GM12892 (cell line): ENCODE measurements around the gene CIC.
"Not testable (repeated sequence)": the region's sequence is repeated elsewhere in the genome, so short reads cannot be mapped to it uniquely, and the experiment has no call there.

Experiments used
- DNase-seq: peaks from one replicate; pipeline ENCODE4 v3.0.0; 2011; ENCODE audit not compliant: insufficient read length
- FAIRE-seq: peaks from 2 replicates; lab custom pipeline; 2011; peaks lifted over from hg19 to GRCh38; lab: Jason Lieb, UNC
- POLR2A ChIP-seq: IDR thresholded peaks from 2 replicates; pipeline ENCODE4 v1.6.1; 2011; ENCODE audit warnings: low read depth, low read length, control low read depth
- POLR2AphosphoS5 ChIP-seq: IDR thresholded peaks from 2 replicates; pipeline ENCODE4 v1.6.1; 2011; ENCODE audit warnings: low read depth, low read length, control low read depth
- TAF1 ChIP-seq: IDR thresholded peaks from 2 replicates; pipeline ENCODE4 v1.6.1; 2011; ENCODE audit warnings: low read depth, mild to moderate bottlenecking, control low read depth, low read length, borderline replicate concordance

CIC gene

DNA sequence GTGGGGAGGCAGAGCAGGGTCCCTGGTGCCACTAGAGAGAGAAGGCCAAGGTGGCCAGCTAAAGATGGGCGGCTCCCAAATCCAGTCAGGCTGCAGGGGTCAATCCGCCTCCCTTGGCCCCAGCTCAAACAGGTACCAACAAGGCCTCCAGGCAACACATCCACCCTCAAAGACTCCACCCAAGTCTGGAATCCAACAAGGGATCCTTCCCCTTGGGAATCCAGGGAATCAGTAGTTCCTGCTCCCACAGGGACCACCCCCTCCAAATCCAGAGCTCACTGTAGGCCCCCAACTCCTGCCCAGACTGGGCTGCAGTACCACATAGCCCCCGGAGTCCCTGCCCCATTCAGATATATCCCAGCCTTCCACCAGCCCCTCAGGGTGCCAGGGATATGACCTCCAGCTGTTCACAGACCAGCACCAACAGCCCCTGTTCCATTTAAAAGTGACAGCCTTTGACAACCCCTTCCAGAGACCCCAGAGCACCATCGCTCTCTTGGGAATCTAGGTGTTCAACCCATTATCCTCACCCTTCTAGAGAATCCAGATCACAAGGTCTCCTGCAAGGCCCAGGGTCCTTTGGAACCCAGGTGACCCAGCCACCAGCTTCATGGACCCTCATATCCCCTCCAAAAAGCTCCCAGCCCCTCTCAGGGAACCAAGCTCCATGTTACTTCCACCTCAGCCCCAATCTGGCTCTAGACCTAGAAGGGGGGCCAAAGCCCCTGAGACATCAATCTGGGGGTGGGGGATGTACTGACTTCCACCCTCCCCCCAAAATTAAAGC is 17.3 kb upstream of the CIC start:
- TF ChIP-seq TAF1 (no peak), POLR2A (no peak), POLR2AphosphoS5 (no peak)
- DNase-seq (no peak), FAIRE-seq (peak; percentile 69)

DNA sequence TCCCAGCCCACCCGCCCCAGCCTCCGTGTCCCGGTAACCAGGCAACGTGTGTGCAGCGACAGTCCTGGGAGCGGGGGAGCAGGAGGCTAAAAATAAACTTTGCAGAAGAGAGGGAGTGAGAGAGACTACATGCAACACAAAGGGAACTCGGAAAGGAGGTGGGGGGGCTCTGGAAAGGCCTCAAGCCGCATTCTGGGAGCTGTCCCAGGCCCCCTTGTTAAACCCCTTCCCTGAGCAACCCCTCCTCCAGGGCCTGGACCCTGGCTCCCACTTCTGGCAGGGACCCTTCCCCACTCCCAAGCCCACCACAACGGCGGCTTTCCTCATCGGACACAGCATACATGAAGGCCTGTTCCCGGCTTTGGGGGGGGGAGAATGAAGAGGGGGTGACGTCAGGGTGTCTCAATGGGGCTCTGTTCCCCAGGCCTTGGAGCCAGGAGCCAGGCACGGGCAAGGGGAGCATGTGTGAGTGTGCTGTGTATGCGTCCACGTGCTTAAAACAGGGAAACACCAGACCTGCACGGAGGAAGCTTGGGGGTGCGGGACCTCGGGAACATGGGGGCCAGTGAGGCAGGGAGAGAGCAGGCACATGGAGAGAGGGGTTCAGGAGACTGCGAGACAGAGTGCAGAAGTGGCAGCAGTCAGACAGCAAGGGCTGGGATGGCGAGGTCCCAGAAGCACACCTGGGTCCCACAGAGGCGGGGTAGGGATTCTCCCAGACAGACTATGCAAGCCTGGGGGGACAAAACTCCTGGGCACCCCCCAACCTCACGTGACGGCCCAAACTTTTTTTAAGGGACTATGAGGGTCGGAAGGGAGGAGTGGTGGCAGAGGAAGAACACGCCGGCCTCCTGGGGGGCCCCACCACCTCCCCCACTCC is 16.4 kb upstream of the CIC start:
- FAIRE-seq (peak; percentile 83), DNase-seq (no peak)
- no peak for TF ChIP-seq TAF1
- no peak for TF ChIP-seq POLR2A
- TF ChIP-seq POLR2AphosphoS5: no peak; the same call in 1 of the 2 replicates

DNA sequence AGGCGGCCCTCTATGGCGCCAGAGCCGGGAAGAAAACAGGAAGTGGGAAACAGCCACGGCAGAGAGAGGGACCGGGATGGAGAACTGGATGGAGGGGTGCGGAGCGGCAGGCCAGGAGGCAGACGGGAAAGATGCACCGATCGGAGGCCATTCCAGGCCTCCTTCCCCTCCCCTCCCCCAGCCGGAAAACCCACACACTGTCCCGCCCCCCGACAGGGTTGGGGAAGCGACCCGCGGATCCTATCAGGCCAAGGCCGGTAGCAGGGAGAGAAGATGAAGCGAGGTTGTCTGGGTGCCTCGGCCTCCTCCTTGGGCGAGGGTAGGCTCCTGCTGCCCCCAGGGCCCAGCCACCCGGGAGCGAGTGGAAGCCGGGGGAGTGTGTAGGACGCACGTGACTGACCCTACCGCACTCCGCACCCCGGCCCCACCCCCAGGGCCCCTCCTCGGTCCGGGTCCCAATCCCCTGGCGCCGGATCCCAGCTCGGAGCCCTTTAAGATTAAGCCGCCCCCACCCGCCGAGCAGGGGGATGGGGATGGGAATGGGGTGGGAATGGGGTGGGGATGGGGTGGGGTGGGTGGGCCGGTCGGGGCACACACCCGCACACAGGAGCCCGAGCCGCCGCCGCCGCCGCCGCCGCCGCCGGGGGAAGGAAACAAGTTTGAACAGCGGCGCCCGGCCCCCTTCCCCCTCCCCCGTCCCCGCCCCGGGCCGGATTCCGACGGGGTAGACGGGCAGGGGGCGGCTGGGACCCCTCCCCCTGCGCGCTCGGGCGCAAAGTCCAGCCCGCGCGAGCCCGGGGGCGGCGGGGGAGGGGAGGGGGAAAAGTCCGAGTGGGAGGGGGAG is 15.6 kb upstream of the CIC start:
- DNase-seq (peak; percentile 83), FAIRE-seq (peak; percentile 66)
- TF ChIP-seq POLR2AphosphoS5 (no peak), POLR2A (peak; percentile 68; the same call in 1 of the 2 replicates), TAF1 (no peak)

DNA sequence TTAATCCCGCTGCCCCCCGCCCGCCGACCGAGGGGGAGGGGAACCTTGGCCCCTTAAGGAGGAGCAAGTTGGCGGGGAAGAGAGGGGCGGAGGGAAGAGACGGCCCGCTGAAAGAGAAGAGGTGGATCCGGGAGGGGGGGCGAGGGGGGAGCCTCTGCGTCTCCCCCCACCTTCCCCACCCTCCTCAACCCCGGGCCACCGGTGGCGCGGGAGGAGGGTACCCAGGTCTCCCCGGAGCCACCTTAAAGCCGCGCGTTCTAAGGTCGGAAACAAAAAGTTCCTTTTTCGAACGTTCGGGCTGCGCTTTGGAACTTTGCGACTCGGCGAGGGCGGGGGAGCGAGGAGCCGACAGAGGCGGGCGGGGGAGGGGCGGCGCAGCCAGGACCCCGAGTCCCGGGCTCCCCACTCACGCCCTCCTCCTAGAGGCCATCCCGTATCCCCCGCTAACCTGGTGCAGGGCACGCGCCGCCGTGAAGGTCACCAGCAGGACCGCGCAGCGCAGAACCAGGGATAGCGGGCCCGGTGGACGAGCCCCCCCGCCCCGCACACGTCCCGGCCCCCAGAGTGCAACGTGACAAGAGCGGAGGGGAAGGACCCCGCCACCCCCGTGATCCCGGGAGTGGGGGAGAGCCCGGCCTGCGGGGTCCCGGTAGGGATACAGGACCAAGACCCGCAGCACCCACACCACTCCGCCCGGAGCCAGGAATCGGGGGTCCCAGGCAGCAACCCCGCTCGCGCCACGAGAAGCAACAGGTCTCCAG is 14.8 kb upstream of the CIC start:
- FAIRE-seq: peak; percentile 94
- TF ChIP-seq TAF1 (no peak), POLR2AphosphoS5 (no peak), POLR2A (no peak)
- peak; percentile 59 for DNase-seq

DNA sequence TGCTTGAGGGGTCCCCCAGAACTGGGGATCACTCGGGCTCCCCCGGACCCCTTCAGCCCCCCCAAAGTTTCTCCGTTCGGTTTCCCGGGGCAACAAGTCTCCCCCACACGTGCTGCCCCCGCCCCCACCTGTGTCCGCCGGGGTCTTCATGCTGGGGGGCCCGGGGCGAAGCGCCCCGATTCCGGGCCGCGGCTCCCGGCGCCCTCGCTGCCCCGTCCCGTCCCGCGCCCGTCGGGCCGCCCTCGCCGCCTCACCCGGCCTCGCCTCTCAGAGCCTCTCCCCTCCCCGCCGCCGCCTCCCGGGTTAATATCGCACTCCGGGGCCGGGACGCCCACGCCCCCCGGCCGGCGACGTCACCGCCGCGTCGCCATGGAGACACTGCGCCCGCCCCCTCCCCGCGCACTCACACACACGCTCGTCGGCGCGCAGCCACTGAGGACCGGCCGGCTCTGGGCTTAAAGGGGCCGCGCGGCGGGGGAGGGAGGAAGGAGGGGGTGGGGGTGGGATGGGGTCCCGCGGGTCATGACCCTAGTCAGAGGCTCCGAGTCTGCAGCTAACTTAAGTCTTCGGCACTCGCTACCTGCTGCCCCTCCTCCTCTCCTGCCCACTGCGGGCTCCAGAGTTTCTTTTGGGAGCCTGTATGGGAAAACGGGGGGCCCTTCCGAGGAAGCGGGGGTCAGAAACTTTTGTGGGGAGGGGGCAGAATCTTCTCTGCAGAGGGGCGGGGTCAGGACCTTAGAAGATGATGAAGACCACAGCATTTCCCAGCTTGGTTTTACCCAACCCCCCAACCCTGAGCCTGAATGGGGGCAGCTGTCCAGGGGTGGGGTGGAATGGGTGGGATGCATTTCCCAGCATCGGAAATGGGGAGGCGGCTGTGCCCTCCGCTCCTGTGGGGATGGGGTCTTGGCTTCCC is 13.9 kb upstream of the CIC start, which contains the start of gene ERF:
Gene ERF, minus strand, starts transcription at position 279 of the 916 bp plus-strand sequence. Its CDS starts 129 bp downstream, at position 150.
- FAIRE-seq (peak; percentile 96), DNase-seq (peak; percentile 98)
- TF ChIP-seq POLR2AphosphoS5: no peak
- TF ChIP-seq POLR2A: peak; percentile 76; the same call in 1 of the 2 replicates
- TF ChIP-seq TAF1: 0 out of 2 replicates have a peak, but pooled peaks have one; percentile 24

DNA sequence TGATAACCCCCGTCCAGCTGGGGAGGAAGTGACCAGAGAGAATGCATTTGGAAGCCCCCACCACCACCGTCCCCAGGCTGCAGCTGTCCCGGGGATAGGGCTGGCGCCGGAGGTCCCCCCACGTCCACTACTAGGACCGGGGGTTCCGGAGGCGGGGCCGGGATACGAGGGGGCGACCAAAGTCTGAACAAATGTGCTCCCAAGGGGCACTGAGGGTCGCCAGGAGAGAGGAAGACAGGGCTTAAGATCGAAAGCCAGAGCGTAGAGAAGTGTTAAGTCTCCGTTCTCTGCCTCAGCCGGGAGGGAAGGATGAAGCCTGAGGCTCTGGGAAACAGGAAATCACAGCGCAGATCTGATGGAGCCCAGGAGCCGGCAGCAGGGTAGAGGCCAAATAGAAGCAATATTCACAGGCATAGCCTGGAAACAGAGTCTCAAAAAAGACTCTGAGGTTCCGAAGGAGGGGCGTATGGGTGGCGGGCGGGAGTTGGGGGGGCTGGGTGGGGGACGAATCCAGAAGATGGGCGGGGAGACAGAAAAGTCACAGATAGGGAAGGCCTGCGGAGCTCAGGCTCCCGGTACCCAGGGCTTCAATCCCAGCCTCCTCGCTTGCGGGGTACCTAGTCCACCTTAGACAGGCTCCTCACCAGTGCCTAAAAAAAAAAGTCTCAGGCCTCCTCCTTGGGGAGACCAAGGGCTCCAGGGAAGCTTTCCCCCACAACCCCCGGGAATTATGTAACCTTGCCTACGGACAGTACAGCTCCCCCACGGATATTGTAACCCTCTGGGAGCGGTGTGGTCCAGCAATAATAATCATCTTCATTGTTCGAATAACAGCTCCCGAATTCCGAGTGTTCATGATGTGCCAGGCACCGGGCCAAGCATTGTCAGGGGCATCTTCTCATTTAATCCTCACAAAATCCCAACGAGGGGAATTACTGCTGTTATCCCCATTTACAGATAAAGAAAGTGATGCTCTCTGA is 13.0 kb upstream of the CIC start:
- TF ChIP-seq TAF1: no peak
- TF ChIP-seq POLR2AphosphoS5: no peak
- no peak for TF ChIP-seq POLR2A
- FAIRE-seq (peak; percentile 72), DNase-seq (no peak)

DNA sequence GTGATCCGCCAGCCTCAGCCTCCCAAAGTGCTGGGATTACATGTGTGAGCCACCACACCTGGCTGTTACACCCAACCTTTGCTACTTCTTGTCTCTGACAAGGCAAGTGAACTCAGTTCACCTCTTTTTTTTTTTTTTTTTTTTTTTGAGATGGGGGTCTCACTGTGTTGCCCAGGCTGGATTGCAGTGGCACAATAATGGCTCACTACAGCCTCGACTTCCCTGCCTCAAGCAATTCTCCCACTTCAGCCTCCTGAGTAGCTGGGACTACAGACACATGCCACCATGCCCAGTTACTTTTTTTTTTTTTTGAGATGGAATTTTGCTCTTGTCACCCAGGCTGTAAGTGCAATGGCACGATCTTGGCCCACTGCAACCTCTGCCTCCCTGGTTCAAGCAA is 11.2 kb upstream of the CIC start:
- DNase-seq: not testable (repeated sequence)
- peak; percentile 40 for FAIRE-seq

DNA sequence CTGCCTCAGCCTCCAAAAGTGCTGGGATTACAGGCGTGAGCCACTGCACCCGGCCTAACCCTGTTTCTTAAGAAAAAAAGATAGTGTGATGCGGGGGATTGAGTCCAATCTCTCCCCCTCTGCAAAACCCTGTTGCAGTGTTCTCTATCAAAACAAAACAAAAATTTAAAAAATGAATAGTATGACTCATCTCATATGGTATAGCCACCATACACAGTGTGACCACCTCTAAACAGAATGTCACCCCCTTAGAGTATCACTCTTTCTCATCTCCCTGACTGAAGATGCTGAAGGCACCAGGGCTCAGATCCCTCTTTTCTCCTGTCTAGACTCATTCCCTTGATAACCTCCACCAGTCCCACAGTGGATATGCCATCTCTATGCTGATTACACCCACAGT is 7.3 kb upstream of the CIC start:
- TF ChIP-seq TAF1: no peak
- no peak for TF ChIP-seq POLR2AphosphoS5
- TF ChIP-seq POLR2A: no peak
- DNase-seq: no peak
- FAIRE-seq: no peak

DNA sequence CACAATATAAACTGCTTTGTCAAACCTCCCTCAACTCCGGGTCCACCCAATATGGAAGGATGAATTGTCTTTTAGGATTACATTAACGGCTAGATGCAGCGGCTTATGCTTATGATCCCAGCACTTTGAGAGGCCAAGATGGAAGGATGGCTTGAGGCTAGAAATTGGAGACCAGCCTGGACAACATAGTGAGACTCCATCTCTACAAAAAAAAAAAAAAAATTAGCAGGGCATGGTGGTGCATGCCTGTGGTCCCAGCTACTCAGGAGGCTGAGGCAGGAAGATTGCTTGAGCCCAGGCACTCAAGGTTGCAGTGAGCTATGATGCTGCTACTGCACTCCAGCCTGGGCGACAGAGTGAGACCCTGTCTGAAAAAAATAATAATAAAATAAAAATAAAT is 2.9 kb upstream of the CIC start:
- not testable (repeated sequence) for DNase-seq, FAIRE-seq

DNA sequence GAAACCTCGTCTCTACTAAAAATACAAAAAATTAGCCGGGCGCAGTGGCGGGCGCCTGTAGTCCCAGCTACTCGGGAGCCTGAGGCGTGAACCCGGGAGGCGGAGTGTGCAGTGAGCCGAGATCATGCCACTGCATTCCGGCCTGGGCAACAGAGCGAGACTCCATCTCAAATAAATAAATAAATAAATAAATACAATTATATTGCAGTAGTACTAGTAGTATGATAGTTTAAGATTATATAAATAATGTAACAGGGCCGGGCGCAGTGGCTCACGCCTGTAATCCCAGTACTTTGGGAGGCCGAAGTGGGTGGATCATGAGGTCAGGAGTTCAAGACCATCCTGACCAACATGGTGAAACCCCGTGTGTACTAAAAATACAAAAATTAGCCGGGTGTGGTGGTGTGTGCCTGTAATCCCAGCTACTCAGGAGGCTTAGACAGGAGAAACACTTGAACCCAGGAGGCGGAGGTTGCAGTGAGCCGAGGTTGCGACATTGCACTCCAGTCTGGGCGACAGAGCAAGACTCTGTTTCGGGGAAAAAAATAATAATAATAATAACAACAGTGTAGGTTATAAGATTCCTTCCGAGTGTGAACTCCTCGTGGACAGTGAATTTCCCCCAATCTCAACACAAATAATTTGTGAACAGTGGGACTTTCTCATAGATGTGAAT is 2.0 kb upstream of the CIC start:
- not testable (repeated sequence) for DNase-seq, FAIRE-seq
